A673 (cell line): ENCODE data around the gene PTPN20.

ENCODE experiments used
- EZH2 ChIP-seq: fragments of 200-600 bp; sonication (generic); IDR thresholded peaks from 2 replicates; pipeline ENCODE4 v1.6.1; 2017; ENCODE audit warnings: borderline replicate concordance, low read depth, mild to moderate bottlenecking, mixed read lengths, antibody characterized with exemption, low read length; ENCODE audit not compliant: poor library complexity, severe bottlenecking
- TF ChIP-seq, protein P1 (sequence below): fragments of 300-800, 200-600 bp; sonication (generic); conservative IDR thresholded peaks from 2 replicates; pipeline ENCODE4 v1.5.1; 2017; ENCODE audit warnings: low read depth, mild to moderate bottlenecking, antibody characterized with exemption, low read length, moderate library complexity, mixed read lengths

DNA sequence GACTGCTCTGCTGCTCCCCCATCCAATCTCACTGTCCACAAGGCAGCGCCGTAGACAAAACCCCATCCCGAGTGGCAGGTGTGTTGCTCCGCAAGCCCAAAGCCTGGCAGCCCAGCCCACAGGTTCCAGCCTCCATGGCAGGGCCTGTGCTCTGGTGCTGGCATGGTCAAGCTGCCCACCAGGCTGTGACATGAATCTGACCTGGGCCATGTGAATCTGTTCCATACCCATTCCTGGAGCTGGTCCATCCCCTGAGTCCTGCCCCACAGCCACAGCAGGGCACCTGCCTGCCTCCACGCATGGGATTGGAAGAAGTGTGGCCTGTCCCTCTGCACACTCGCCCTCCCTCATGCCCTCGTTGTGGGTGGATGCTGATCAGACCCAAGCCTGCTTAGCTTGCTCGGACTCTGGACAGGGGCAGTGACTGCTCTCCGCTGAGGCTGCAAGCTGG is 128.8 kb downstream of the PTPN20 start:
- TF ChIP-seq, protein P1, sequence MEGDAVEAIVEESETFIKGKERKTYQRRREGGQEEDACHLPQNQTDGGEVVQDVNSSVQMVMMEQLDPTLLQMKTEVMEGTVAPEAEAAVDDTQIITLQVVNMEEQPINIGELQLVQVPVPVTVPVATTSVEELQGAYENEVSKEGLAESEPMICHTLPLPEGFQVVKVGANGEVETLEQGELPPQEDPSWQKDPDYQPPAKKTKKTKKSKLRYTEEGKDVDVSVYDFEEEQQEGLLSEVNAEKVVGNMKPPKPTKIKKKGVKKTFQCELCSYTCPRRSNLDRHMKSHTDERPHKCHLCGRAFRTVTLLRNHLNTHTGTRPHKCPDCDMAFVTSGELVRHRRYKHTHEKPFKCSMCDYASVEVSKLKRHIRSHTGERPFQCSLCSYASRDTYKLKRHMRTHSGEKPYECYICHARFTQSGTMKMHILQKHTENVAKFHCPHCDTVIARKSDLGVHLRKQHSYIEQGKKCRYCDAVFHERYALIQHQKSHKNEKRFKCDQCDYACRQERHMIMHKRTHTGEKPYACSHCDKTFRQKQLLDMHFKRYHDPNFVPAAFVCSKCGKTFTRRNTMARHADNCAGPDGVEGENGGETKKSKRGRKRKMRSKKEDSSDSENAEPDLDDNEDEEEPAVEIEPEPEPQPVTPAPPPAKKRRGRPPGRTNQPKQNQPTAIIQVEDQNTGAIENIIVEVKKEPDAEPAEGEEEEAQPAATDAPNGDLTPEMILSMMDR = no peak
- TF ChIP-seq EZH2 = no peak
